Colonic mucosa (tissue), 4 donors: ENCODE results near the gene PTS. TPM values are rescaled to one million over a fixed set of nuclear protein-coding genes. Genes with fewer than 3 reads are reported as not detected.

Source experiments
- DNase-seq: peaks from one replicate; pipeline ENCODE4 v3.0.0-alpha.2; 2020
- H3K27ac ChIP-seq: fragments of 200-600 bp; one replicate; pipeline ENCODE4 v1.8.0; 2021
- H3K27me3 ChIP-seq: fragments of 200-600 bp; one replicate; pipeline ENCODE4 v1.8.0; 2021
- H3K36me3 ChIP-seq: fragments of 200-600 bp; one replicate; pipeline ENCODE4 v1.8.0; 2021
- H3K4me1 ChIP-seq: fragments of 200-600 bp; one replicate; pipeline ENCODE4 v1.8.0; 2021; ENCODE audit warnings: mild to moderate bottlenecking
- H3K4me3 ChIP-seq: fragments of 200-600 bp; one replicate; pipeline ENCODE4 v1.8.0; 2021
- H3K9ac ChIP-seq, 2 donors: one replicate each; pipeline ENCODE4 v1.7.0; 2013; ENCODE audit warnings: control low read depth in 2 of 2, low read depth in 2 of 2, low read length in 2 of 2
- H3K9me3 ChIP-seq: fragments of 200-600 bp; one replicate; pipeline ENCODE4 v1.8.0; 2021
- intact Hi-C: fragments of 100-400 bp; cut with DNase I; formaldehyde crosslinking; loops from one replicate; pipeline ENCODE4 v1.14.1; 2022
- total RNA-seq, 2 donors: library from RNA; stranded (reverse); fragmentation: NEBNext Ultra II Directional in 1 of 2; extraction: Animal tissue kit (Norgen Biotek cat#: 25700) in 1 of 2; gene quantifications; one replicate each; pipeline ENCODE4 v1.2.1, GENCODE V29; 2021
- TF ChIP-seq, protein P1 (sequence below): fragments of 200-600 bp; IDR thresholded peaks from one replicate; pipeline ENCODE4 v1.8.0; 2022; ENCODE audit warnings: antibody characterized with exemption, mild to moderate bottlenecking
- donor health status: healthy.
- donor health status: DM: no; HTN: no; CAD: no.
- donor health status: DM: no; HTN: no; CAD: no.

Gene PTS
- total RNA-seq, 2 donors from 2014 or later = 33.3 to 34.6 TPM

DNA sequence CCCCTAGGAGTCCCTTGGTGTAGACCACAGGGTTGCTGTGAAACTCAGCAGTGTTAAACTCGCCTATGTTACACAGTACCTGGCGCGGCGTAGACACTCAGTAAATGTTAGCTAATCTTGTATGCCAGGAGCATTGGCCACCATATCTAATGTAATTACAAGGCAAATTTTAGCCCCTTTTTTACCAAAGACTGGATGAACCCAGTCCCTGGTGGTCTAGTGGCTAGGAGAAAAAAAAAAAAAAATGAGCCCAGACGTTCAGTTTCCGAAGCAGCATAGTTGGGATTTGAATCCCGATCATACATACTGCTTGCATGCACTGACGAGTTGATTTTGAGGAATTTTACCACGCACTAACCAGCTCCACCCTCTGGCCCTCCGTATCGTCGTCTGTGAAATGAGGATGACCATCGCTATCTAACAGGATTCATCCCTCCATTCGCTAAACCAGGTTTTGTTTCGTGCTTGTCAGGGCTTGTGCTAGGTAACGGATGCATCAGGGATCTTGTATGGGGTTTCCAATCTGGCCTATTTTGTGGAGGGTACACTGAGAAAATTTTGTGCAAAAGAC, 688 bp downstream of the PTS start:
- Histone ChIP-seq H3K36me3 (no peaks in the 10 kb centered on the region), H3K4me3 (peak overlapping the region; percentile 74), H3K4me1 (no peaks in the 10 kb centered on the region), H3K9ac (peak overlapping the region; percentile 94 to 96), H3K27me3 (no peaks in the 10 kb centered on the region), H3K9me3 (no peaks in the 10 kb centered on the region), H3K27ac (peak overlapping the region; percentile 95)
- DNase-seq = no peak
- intact Hi-C loops = loop anchor here (10.0 kb wide), 1 partner anchor 1068 kb away; no protein-coding TSS in a partner anchor
- TF ChIP-seq, protein P1, sequence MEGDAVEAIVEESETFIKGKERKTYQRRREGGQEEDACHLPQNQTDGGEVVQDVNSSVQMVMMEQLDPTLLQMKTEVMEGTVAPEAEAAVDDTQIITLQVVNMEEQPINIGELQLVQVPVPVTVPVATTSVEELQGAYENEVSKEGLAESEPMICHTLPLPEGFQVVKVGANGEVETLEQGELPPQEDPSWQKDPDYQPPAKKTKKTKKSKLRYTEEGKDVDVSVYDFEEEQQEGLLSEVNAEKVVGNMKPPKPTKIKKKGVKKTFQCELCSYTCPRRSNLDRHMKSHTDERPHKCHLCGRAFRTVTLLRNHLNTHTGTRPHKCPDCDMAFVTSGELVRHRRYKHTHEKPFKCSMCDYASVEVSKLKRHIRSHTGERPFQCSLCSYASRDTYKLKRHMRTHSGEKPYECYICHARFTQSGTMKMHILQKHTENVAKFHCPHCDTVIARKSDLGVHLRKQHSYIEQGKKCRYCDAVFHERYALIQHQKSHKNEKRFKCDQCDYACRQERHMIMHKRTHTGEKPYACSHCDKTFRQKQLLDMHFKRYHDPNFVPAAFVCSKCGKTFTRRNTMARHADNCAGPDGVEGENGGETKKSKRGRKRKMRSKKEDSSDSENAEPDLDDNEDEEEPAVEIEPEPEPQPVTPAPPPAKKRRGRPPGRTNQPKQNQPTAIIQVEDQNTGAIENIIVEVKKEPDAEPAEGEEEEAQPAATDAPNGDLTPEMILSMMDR = no peak

DNA sequence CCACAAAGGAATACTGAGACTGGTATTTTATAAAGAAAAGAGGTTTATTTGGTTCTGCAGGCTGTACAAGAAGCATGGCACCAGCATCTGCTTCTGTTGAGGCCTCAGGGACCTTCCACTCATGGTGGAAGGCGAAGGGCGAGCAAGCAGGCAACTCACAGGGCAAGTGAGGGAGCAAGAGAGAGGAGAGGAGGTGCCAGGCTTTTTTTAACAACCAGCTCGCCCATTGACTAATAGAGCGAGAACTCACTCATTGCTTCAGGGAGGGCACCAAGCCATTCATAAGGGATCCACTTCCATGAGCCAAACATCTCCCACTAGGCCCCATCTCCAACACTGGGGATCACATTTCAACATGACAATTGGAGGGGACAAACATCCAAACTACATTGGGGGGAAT, 1.2 kb downstream of the PTS start:
- H3K4me1 ChIP-seq = no peaks in the 10 kb centered on the region
- intact Hi-C loops = loop anchor here (10.0 kb wide), 1 partner anchor 1067 kb away; no protein-coding TSS in a partner anchor
- H3K4me3 ChIP-seq = peak overlapping the region; percentile 74

GRCh38 chr11:112228706-112229105, 2.5 kb downstream of the PTS start:
- TF ChIP-seq, protein P1 = no peak
- intact Hi-C loops = loop anchor here (10.0 kb wide), 1 partner anchor 1066 kb away; no protein-coding TSS in a partner anchor
- Histone ChIP-seq H3K36me3 (no peaks in the 10 kb centered on the region), H3K27me3 (no peaks in the 10 kb centered on the region), H3K9ac (no peak overlapping the region), H3K4me1 (no peaks in the 10 kb centered on the region), H3K27ac (no peak overlapping the region), H3K4me3 (no peak overlapping the region), H3K9me3 (no peaks in the 10 kb centered on the region)
- no peak for DNase-seq

More for the DNA sequence above, 1.2 kb downstream of the PTS start:
- TF ChIP-seq, protein P1 = no peak
- H3K9me3 ChIP-seq = no peaks in the 10 kb centered on the region
- no peaks in the 10 kb centered on the region for H3K36me3 ChIP-seq
- H3K27me3 ChIP-seq = no peaks in the 10 kb centered on the region
- peak overlapping the region in 1 of 2 donors; percentile 94 for H3K9ac ChIP-seq
- no peak overlapping the region for H3K27ac ChIP-seq
- DNase-seq = no peak

DNA sequence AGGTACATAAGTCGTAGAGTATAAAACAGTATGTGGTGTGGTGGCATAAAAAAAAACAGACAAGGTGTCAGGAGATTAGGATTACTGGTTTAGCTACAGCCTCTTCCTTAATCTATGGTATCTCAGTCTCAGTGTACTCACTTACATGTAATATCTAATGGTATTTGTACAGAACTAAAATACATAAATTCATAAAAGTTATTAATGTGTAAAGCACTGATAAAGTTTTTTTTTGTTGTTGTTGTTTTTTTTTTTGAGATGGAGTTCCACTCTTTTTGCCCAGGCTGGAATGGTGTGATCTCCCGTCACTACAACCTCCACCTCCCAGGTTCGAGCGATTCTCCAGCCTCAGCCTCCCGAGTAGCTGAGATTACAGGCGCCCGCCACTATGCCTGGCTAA, 2.9 kb downstream of the PTS start:
- no peak overlapping the region for H3K9ac ChIP-seq
- H3K4me1 ChIP-seq = no peaks in the 10 kb centered on the region
- no peak overlapping the region for H3K4me3 ChIP-seq
- no peaks in the 10 kb centered on the region for H3K9me3 ChIP-seq
- H3K27me3 ChIP-seq = no peaks in the 10 kb centered on the region
- no peaks in the 10 kb centered on the region for H3K36me3 ChIP-seq
- intact Hi-C loops = loop anchor here (10.0 kb wide), 1 partner anchor 1066 kb away; no protein-coding TSS in a partner anchor
- no peak overlapping the region for H3K27ac ChIP-seq
- TF ChIP-seq, protein P1 = no peak
- DNase-seq = no peak

- H3K36me3 ChIP-seq = no peaks in the 10 kb centered on the region
- TF ChIP-seq, protein P1 = no peak
- no peak overlapping the region for H3K27ac ChIP-seq
- H3K27me3 ChIP-seq = no peaks in the 10 kb centered on the region
- intact Hi-C loops = loop anchor here (10.0 kb wide), 1 partner anchor 1065 kb away; no protein-coding TSS in a partner anchor
- H3K4me3 ChIP-seq = no peak overlapping the region
- H3K9me3 ChIP-seq = no peaks in the 10 kb centered on the region
- DNase-seq = no peak
- H3K9ac ChIP-seq = no peak overlapping the region
- no peaks in the 10 kb centered on the region for H3K4me1 ChIP-seq
Measured at GRCh38 chr11:112229746-112230433, 3.7 kb downstream of the PTS start.
